IPS-NIHi11 (cell line): ENCODE data around the gene PLPP7.
"Not testable (repeated sequence)": the region's sequence is repeated elsewhere in the genome, so short reads cannot be mapped to it uniquely, and the experiment has no call there.

Experiments
- DNase-seq: peaks from one replicate; pipeline ENCODE4 v3.0.0; 2012; ENCODE audit warnings: mixed read lengths, low spot score

The PLPP7 gene

GRCh38 chr9:131266266-131267229 is 23.0 kb upstream of the PLPP7 start:
- DNase-seq = no peak

- no peak for DNase-seq
These were observed 19.1 kb upstream of the PLPP7 start for GRCh38 chr9:131270171-131271015.

- DNase-seq = not testable (repeated sequence)
These were observed 18.6 kb upstream of the PLPP7 start for GRCh38 chr9:131271016-131271273.

- no peak for DNase-seq
These were observed 18.0 kb upstream of the PLPP7 start for GRCh38 chr9:131271506-131271931.

- DNase-seq = no peak
These were observed 17.3 kb upstream of the PLPP7 start for GRCh38 chr9:131272212-131272611.

GRCh38 chr9:131273146-131273855 is 16.2 kb upstream of the PLPP7 start:
- DNase-seq = no peak

GRCh38 chr9:131273856-131274673 is 15.5 kb upstream of the PLPP7 start:
- DNase-seq = no peak

- no peak for DNase-seq
These were observed 14.7 kb upstream of the PLPP7 start for GRCh38 chr9:131274674-131275331.

- peak; percentile 67 for DNase-seq
These were observed 14.0 kb upstream of the PLPP7 start for GRCh38 chr9:131275332-131276093.

GRCh38 chr9:131276094-131276888 is 13.2 kb upstream of the PLPP7 start, which contains the start of gene FAM78A:
Gene FAM78A, minus strand, starts transcription at chr9:131276510. Its CDS starts 331 bp downstream, at chr9:131276179.
- peak; percentile 55 for DNase-seq

- no peak for DNase-seq
These were observed 12.6 kb upstream of the PLPP7 start for GRCh38 chr9:131276891-131277286.

- peak; percentile 55 for DNase-seq
These were observed 12.1 kb upstream of the PLPP7 start for GRCh38 chr9:131277287-131277909.

- peak; percentile 98 for DNase-seq
These were observed 11.4 kb upstream of the PLPP7 start for GRCh38 chr9:131277910-131278701.

GRCh38 chr9:131278702-131279111 is 10.8 kb upstream of the PLPP7 start:
- no peak for DNase-seq

- no peak for DNase-seq
These were observed 10.2 kb upstream of the PLPP7 start for GRCh38 chr9:131279196-131279862.

GRCh38 chr9:131279863-131280570 is 9.5 kb upstream of the PLPP7 start:
- DNase-seq = no peak

GRCh38 chr9:131280660-131281059 is 8.9 kb upstream of the PLPP7 start:
- DNase-seq = no peak
